ENCODE data around the gene CRTAC1. TPM values are rescaled to one million over a fixed set of nuclear protein-coding genes. Genes with fewer than 3 reads are reported as not detected.

Gene CRTAC1
- total RNA-seq, 1 experiment from 2014 or later = 0.46 TPM

- Mint-ChIP-seq H3K4me3 (no peak overlapping the region), H3K9me3 (no peaks in the 10 kb centered on the region), H3K4me1 (peaks cover 27 to 40% of the 10 kb centered on the region in 2 experiments), H3K27me3 (ENCODE audit: low read depth) (no peaks in the 10 kb centered on the region; the same call in none of the 2 replicates), H3K36me3 (ENCODE audit: insufficient read depth in 1 of 3, low read depth in 3 of 3) (no peaks in the 10 kb centered on the region), H3K27ac (peak overlapping the region in 2 of 3 experiments; percentile 34 to 58; a peak in 2 of 7 replicates)
- Histone ChIP-seq H4K91ac (ENCODE audit: insufficient read length, low read depth, low read length) (no peak overlapping the region), H3K4me1 (ENCODE audit: insufficient read depth, low read length) (peaks cover 2% of the 10 kb centered on the region; the same call in 1 of the 2 replicates), H2AK5ac (ENCODE audit: insufficient read length, low read length) (no peak overlapping the region), H2BK5ac (ENCODE audit: insufficient read length, low read length) (no peak overlapping the region), H3K9me3 (ENCODE audit: control insufficient read depth, low read depth, low read length) (no peaks in the 10 kb centered on the region), H3K27ac (ENCODE audit: insufficient read length, low read depth, low read length) (no peak overlapping the region), H2BK20ac (ENCODE audit: low read depth, low read length, poor library complexity, severe bottlenecking) (no peak overlapping the region), H3K27me3 (ENCODE audit: insufficient read depth, low read length) (no peaks in the 10 kb centered on the region), H3K4ac (ENCODE audit: low read depth, low read length) (no peak overlapping the region), H3K79me1 (ENCODE audit: insufficient read depth, low read depth, low read length, poor library complexity, severe bottlenecking) (no peaks in the 10 kb centered on the region), H2AFZ (ENCODE audit: low read length) (no peak overlapping the region), H4K20me1 (ENCODE audit: control insufficient read depth, insufficient read depth, insufficient read length) (no peaks in the 10 kb centered on the region), H3K18ac (ENCODE audit: insufficient read length, low read depth, low read length) (no peak overlapping the region), H3K9ac (ENCODE audit: extremely low read depth, insufficient read length, low read length) (no peak overlapping the region), H4K5ac (ENCODE audit: insufficient read length, low read depth, low read length) (no peak overlapping the region), H2BK120ac (ENCODE audit: low read depth, low read length, poor library complexity, severe bottlenecking) (no peak overlapping the region), H3K23ac (ENCODE audit: insufficient read length, low read depth, low read length) (no peak overlapping the region), H3K23me2 (ENCODE audit: insufficient read length, low read depth, low read length, poor library complexity, severe bottlenecking) (no peaks in the 10 kb centered on the region), H3K14ac (ENCODE audit: insufficient read depth, low read length) (no peak overlapping the region; the same call in 1 of the 2 replicates), H3K56ac (ENCODE audit: insufficient read length, low read depth, low read length) (no peak overlapping the region), H3K79me2 (ENCODE audit: insufficient read depth, low read length) (no peaks in the 10 kb centered on the region), H2BK12ac (ENCODE audit: insufficient read length, low read depth, low read length) (no peak overlapping the region), H3K4me2 (ENCODE audit: insufficient read depth, insufficient read length, low read length) (no peak overlapping the region), H4K8ac (replicated peaks; ENCODE audit: insufficient read length, low read depth, low read length) (no peak overlapping the region), H2BK15ac (ENCODE audit: low read depth, low read length) (no peak overlapping the region), H3T11ph (ENCODE audit: low read length) (no peak overlapping the region)
- no peak for DNase-seq
- TF ChIP-seq, protein P1, sequence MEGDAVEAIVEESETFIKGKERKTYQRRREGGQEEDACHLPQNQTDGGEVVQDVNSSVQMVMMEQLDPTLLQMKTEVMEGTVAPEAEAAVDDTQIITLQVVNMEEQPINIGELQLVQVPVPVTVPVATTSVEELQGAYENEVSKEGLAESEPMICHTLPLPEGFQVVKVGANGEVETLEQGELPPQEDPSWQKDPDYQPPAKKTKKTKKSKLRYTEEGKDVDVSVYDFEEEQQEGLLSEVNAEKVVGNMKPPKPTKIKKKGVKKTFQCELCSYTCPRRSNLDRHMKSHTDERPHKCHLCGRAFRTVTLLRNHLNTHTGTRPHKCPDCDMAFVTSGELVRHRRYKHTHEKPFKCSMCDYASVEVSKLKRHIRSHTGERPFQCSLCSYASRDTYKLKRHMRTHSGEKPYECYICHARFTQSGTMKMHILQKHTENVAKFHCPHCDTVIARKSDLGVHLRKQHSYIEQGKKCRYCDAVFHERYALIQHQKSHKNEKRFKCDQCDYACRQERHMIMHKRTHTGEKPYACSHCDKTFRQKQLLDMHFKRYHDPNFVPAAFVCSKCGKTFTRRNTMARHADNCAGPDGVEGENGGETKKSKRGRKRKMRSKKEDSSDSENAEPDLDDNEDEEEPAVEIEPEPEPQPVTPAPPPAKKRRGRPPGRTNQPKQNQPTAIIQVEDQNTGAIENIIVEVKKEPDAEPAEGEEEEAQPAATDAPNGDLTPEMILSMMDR (conservative IDR thresholded peaks at IDR 0.05) = no peak
- WGBS (ENCODE audit: extremely low coverage, insufficient read length, low lambda C conversion rate) = no CpG with 5 or more reads among the region's 5 CpGs
Measured at GRCh38 chr10:97886286-97886685, 144.1 kb downstream of the CRTAC1 start.

All from H9 (cell line).